HG03439 (cell line): Measurements from ENCODE around the gene EPO.
"Not testable (repeated sequence)": the region's sequence is repeated elsewhere in the genome, so short reads cannot be mapped to it uniquely, and the experiment has no call there.

Experiments used
- ATAC-seq: cut with Tn5 transposase; IDR thresholded peaks from one replicate; pipeline ENCODE4 v1.9.1; 2021; ENCODE audit warnings: mild to moderate bottlenecking, moderate library complexity; ENCODE audit not compliant: unreplicated experiment

Gene EPO

GRCh38 chr7:100731937-100732636 lies 11.8 kb downstream of the EPO start:
- ATAC-seq, result no peak

GRCh38 chr7:100735730-100736129 lies 15.5 kb downstream of the EPO start:
- no peak for ATAC-seq

- ATAC-seq, result no peak
These were observed 16.4 kb downstream of the EPO start for GRCh38 chr7:100736671-100737070.

GRCh38 chr7:100739934-100740333 lies 19.7 kb downstream of the EPO start:
- ATAC-seq, result no peak

GRCh38 chr7:100744605-100745004 lies 24.3 kb downstream of the EPO start:
- ATAC-seq, result no peak

- ATAC-seq, result no peak
These were observed 24.9 kb downstream of the EPO start for GRCh38 chr7:100745184-100745583.

- no peak for ATAC-seq
These were observed 32.7 kb downstream of the EPO start for GRCh38 chr7:100752994-100753393.

- no peak for ATAC-seq
These were observed 33.5 kb downstream of the EPO start for GRCh38 chr7:100753750-100754149.

- ATAC-seq, result no peak
These were observed 39.3 kb downstream of the EPO start for GRCh38 chr7:100759357-100760171.

- ATAC-seq, result not testable (repeated sequence)
These were observed 42.6 kb downstream of the EPO start for GRCh38 chr7:100762841-100763240.

- no peak for ATAC-seq
These were observed 43.4 kb downstream of the EPO start for GRCh38 chr7:100763556-100764140.

- ATAC-seq, result no peak
These were observed 44.6 kb downstream of the EPO start for GRCh38 chr7:100764841-100765240.

- no peak for ATAC-seq
These were observed 45.0 kb downstream of the EPO start for GRCh38 chr7:100765250-100765649.

GRCh38 chr7:100768784-100769183 lies 48.5 kb downstream of the EPO start:
- no peak for ATAC-seq
